HEK293 (cell line): ENCODE data around the gene CAMK2D.

Experiments
- ATF2 ChIP-seq: fragments of 450-650 bp; formaldehyde crosslinking; IDR thresholded peaks from 2 replicates; pipeline ENCODE4 v1.5.1; 2016; ENCODE audit warnings: missing biosample characterization, missing genetic modification characterization, low read depth
- CTCF ChIP-seq: fragments of 450-650 bp; formaldehyde crosslinking; IDR thresholded peaks from 2 replicates; pipeline ENCODE4 v1.5.1; 2016; ENCODE audit warnings: missing biosample characterization, missing genetic modification characterization
- GLI4 ChIP-seq: fragments of 450-650 bp; formaldehyde crosslinking; IDR thresholded peaks from 2 replicates; pipeline ENCODE4 v1.5.1; 2016; ENCODE audit warnings: missing biosample characterization, missing genetic modification characterization
- HOXA7 ChIP-seq: sonication (generic); formaldehyde crosslinking; IDR thresholded peaks from 2 replicates; pipeline ENCODE4 v1.8.1; 2022; ENCODE audit warnings: missing genetic modification reagents, borderline replicate concordance
- PRDM10 ChIP-seq: fragments of 450-650 bp; formaldehyde crosslinking; IDR thresholded peaks from 2 replicates; pipeline ENCODE4 v1.5.1; 2016; ENCODE audit warnings: missing biosample characterization, missing genetic modification characterization
- REST ChIP-seq: fragments of 450-650 bp; formaldehyde crosslinking; IDR thresholded peaks from 2 replicates; pipeline ENCODE4 v1.5.1; 2016; ENCODE audit warnings: missing biosample characterization, missing genetic modification characterization
- ZNF184 ChIP-seq: fragments of 450-650 bp; IDR thresholded peaks from 2 replicates; pipeline ENCODE4 v1.5.1; 2018; ENCODE audit warnings: missing biosample characterization, mild to moderate bottlenecking, missing genetic modification characterization
- ZNF280C ChIP-seq: fragments of 450-650 bp; formaldehyde crosslinking; IDR thresholded peaks from 2 replicates; pipeline ENCODE4 v1.5.1; 2016; ENCODE audit warnings: missing biosample characterization, missing genetic modification characterization
- ZNF785 ChIP-seq: fragments of 450-650 bp; formaldehyde crosslinking; IDR thresholded peaks from 2 replicates; pipeline ENCODE4 v1.5.1; 2016; ENCODE audit warnings: missing biosample characterization, missing genetic modification characterization
- ZNF792 ChIP-seq: fragments of 450-650 bp; formaldehyde crosslinking; IDR thresholded peaks from 2 replicates; pipeline ENCODE4 v1.5.1; 2016; ENCODE audit warnings: missing biosample characterization, missing genetic modification characterization
- TF ChIP-seq, protein P1 (sequence below): fragments of 450-650 bp; formaldehyde crosslinking; IDR thresholded peaks from 2 replicates; pipeline ENCODE4 v1.5.1; 2016; ENCODE audit warnings: missing biosample characterization, missing genetic modification characterization
- TF ChIP-seq, protein P2 (sequence below): fragments of 450-650 bp; formaldehyde crosslinking; IDR thresholded peaks from 2 replicates; pipeline ENCODE4 v1.5.1; 2016; ENCODE audit warnings: missing biosample characterization, missing genetic modification characterization

- TF ChIP-seq ATF2 (tag by site-specific recombination) (no peak), ZNF785 (tag by site-specific recombination) (no peak), ZNF280C (no peak), CTCF (tag by site-specific recombination) (no peak), HOXA7 (CRISPR knock-in tag) (no peak), REST (no peak), PRDM10 (tag by site-specific recombination) (no peak), ZNF792 (tag by site-specific recombination) (no peak), GLI4 (no peak), ZNF184 (tag by site-specific recombination) (no peak)
- TF ChIP-seq, protein P1, sequence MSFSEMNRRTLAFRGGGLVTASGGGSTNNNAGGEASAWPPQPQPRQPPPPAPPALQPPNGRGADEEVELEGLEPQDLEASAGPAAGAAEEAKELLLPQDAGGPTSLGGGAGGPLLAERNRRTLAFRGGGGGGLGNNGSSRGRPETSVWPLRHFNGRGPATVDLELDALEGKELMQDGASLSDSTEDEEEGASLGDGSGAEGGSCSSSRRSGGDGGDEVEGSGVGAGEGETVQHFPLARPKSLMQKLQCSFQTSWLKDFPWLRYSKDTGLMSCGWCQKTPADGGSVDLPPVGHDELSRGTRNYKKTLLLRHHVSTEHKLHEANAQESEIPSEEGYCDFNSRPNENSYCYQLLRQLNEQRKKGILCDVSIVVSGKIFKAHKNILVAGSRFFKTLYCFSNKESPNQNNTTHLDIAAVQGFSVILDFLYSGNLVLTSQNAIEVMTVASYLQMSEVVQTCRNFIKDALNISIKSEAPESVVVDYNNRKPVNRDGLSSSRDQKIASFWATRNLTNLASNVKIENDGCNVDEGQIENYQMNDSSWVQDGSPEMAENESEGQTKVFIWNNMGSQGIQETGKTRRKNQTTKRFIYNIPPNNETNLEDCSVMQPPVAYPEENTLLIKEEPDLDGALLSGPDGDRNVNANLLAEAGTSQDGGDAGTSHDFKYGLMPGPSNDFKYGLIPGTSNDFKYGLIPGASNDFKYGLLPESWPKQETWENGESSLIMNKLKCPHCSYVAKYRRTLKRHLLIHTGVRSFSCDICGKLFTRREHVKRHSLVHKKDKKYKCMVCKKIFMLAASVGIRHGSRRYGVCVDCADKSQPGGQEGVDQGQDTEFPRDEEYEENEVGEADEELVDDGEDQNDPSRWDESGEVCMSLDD (tag by site-specific recombination): no peak
- TF ChIP-seq, protein P2, sequence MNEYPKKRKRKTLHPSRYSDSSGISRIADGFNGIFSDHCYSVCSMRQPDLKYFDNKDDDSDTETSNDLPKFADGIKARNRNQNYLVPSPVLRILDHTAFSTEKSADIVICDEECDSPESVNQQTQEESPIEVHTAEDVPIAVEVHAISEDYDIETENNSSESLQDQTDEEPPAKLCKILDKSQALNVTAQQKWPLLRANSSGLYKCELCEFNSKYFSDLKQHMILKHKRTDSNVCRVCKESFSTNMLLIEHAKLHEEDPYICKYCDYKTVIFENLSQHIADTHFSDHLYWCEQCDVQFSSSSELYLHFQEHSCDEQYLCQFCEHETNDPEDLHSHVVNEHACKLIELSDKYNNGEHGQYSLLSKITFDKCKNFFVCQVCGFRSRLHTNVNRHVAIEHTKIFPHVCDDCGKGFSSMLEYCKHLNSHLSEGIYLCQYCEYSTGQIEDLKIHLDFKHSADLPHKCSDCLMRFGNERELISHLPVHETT (tag by site-specific recombination): no peak
Observed at GRCh38 chr4:113645288-113645687, 116.2 kb downstream of the CAMK2D start.
